Coronary artery (tissue), 2 donors: Measurements from ENCODE around the gene ASCC2.
"Not testable (repeated sequence)": the region's sequence is repeated elsewhere in the genome, so short reads cannot be mapped to it uniquely, and the experiment has no call there.

Experiments used
- DNase-seq: peaks from one replicate; pipeline ENCODE4 v3.0.0-alpha.2; 2017; ENCODE audit warnings: low spot score
- H3K27ac ChIP-seq, 2 donors: fragments of 200-600 bp; sonication (generic); one replicate each; pipeline ENCODE4 v1.5.1; 2016 to 2019
- H3K4me3 ChIP-seq: fragments of 200-600 bp; sonication (generic); 2 replicates; pipeline ENCODE4 v1.5.1; 2016; ENCODE audit warnings: mild to moderate bottlenecking, moderate library complexity
- CTCF ChIP-seq: fragments of 200-600 bp; sonication (generic); IDR thresholded peaks from one replicate; pipeline ENCODE4 v1.5.1; 2019; ENCODE audit warnings: antibody characterized with exemption

Gene ASCC2

GRCh38 chr22:29870574-29870973 lies 32.5 kb upstream of the ASCC2 start:
- no peak for DNase-seq
- H3K27ac ChIP-seq, result no peak overlapping the region
- no peak overlapping the region for H3K4me3 ChIP-seq
- no peak for TF ChIP-seq CTCF

GRCh38 chr22:29867851-29868250 lies 29.8 kb upstream of the ASCC2 start:
- H3K4me3 ChIP-seq, result no peak overlapping the region
- DNase-seq, result no peak
- no peak overlapping the region for H3K27ac ChIP-seq
- TF ChIP-seq CTCF, result no peak

- no peak for TF ChIP-seq CTCF
- no peak overlapping the region for H3K27ac ChIP-seq
- H3K4me3 ChIP-seq, result no peak overlapping the region
- no peak for DNase-seq
These were observed 29.2 kb upstream of the ASCC2 start for GRCh38 chr22:29867260-29867659.

- not testable (repeated sequence) for H3K27ac ChIP-seq, DNase-seq, H3K4me3 ChIP-seq
These were observed 27.5 kb upstream of the ASCC2 start for GRCh38 chr22:29865572-29865971.

- TF ChIP-seq CTCF, result no peak
- peak; percentile 35 for DNase-seq
- Histone ChIP-seq H3K4me3 (no peak overlapping the region), H3K27ac (no peak overlapping the region)
These were observed 23.7 kb upstream of the ASCC2 start for GRCh38 chr22:29861672-29862297.

GRCh38 chr22:29860006-29860766 lies 22.1 kb upstream of the ASCC2 start:
- no peak overlapping the region for H3K27ac ChIP-seq
- no peak for TF ChIP-seq CTCF
- H3K4me3 ChIP-seq, result no peak overlapping the region
- peak; percentile 7 for DNase-seq

GRCh38 chr22:29859030-29859429 lies 21.0 kb upstream of the ASCC2 start:
- peak; percentile 5 for DNase-seq
- H3K4me3 ChIP-seq, result not testable (repeated sequence)

GRCh38 chr22:29856496-29856895 lies 18.4 kb upstream of the ASCC2 start:
- TF ChIP-seq CTCF, result no peak
- Histone ChIP-seq H3K27ac (no peak overlapping the region), H3K4me3 (no peak overlapping the region)
- DNase-seq, result no peak

More at GRCh38 chr22:29859030-29859429, 21.0 kb upstream of the ASCC2 start:
- not testable (repeated sequence) for H3K27ac ChIP-seq
